Ascending aorta (tissue), 2 donors: ENCODE measurements around the gene SLC29A1. TPM values are rescaled to one million over a fixed set of nuclear protein-coding genes. Genes with fewer than 3 reads are reported as not detected.
A peak's percentile ranks its signal among the peaks of the same experiment; 100 is the strongest.

ENCODE experiments used
- DNase-seq, 2 donors: peaks; one replicate each; pipeline ENCODE4 v3.0.0-alpha.2; 2019; ENCODE audit warnings: low spot score in 2 of 2
- H3K27ac ChIP-seq, 2 donors: fragments of 200-600 bp; sonication (generic); one replicate each; pipeline ENCODE4 v1.5.1; 2016 to 2017; ENCODE audit warnings: mild to moderate bottlenecking in 1 of 2
- H3K27me3 ChIP-seq: fragments of 200-600 bp; sonication (generic); one replicate; pipeline ENCODE4 v1.5.1; 2017
- H3K36me3 ChIP-seq, 2 donors: fragments of 200-600 bp; sonication (generic); one replicate each; pipeline ENCODE4 v1.5.1; 2016
- H3K4me1 ChIP-seq, 2 donors: fragments of 200-600 bp; sonication (generic); one replicate each; pipeline ENCODE4 v1.5.1; 2016 to 2017; ENCODE audit warnings: mild to moderate bottlenecking in 1 of 2
- H3K4me3 ChIP-seq, 2 donors: fragments of 200-600 bp; sonication (generic); one replicate each; pipeline ENCODE4 v1.5.1; 2016 to 2017; ENCODE audit warnings: mild to moderate bottlenecking in 1 of 2
- H3K9me3 ChIP-seq, 2 donors: fragments of 200-600 bp; sonication (generic); one replicate each; pipeline ENCODE4 v1.5.1; 2016
- intact Hi-C: fragments of 100-400 bp; cut with DNase I; formaldehyde crosslinking; loops from one replicate; pipeline ENCODE4 v1.15.1; 2023
- total RNA-seq: library from RNA; depleted of rRNA; stranded (reverse); fragments of >200 nt; gene quantifications from one replicate; pipeline ENCODE4 v1.1.0, GENCODE V29; 2016
- TF ChIP-seq, protein P1 (sequence below), 3 experiments: fragments of 200-600 bp in 2 of 3; fragments of 450-650 bp in 1 of 3; sonication (generic) in 2 of 3; IDR thresholded peaks; one replicate each; pipeline ENCODE4 v1.5.1; 2016 to 2019; ENCODE audit warnings: antibody characterized with exemption in 3 of 3, mild to moderate bottlenecking in 1 of 3, moderate library complexity in 1 of 3

SLC29A1 gene
- total RNA-seq, 1 donor from 2014 or later = 224 TPM

DNA sequence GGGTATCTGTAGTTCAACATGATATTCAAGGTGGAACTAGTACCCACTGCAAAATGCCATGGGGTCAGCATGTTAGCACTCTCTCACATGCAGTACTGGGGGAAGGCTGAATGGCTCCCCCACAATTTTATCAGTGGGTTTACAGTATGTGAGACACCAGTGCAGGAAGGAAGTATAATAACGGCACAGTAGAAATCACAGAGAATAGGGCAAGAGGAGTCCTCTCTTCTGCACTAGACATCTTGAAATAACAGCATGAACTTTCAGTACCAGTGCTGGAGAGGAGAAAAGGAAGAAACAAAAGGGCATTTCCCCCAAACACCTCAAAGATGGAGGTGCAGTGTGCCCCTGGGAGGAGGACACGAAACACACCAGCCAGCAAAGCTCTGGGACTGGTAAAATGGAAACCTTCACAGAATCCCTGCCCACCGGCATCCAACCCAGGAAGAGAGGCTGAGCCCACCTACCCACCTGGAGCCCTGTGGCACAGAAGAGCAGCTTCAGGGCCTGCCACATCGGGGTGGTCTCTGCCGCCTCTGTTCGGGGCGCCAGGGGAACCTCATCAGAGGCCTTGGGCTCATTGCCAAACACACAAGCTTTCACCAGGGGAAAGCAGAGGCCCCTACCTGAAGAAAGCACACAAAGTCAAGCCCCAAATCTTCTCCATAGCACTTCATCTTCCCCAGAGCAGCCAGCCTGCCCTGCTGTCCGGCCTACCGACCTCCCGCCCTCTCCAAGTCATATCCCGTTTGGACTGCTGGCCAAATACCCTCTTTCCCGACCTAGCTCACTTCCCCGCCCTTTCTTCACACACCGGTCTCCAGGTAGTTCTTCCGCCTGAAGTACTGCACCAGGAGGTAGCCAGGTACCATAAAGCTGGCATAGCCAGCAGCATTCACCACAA, 32.7 kb downstream of the SLC29A1 start:
- DNase-seq = no peak
- Histone ChIP-seq H3K27ac (peak overlapping the region; percentile 73 to 87), H3K9me3 (no peaks in the 10 kb centered on the region), H3K27me3 (no peaks in the 10 kb centered on the region), H3K4me3 (peak overlapping the region; percentile 77 to 79), H3K36me3 (peaks cover 40 to 41% of the 10 kb centered on the region in 2 donors), H3K4me1 (peaks cover 0 to 17% of the 10 kb centered on the region in 2 donors)
- intact Hi-C loops = loop anchor here (2.0 kb wide), 2 partner anchors 17 to 33 kb away; partner anchors contain the start of gene SLC29A1
- TF ChIP-seq, protein P1, sequence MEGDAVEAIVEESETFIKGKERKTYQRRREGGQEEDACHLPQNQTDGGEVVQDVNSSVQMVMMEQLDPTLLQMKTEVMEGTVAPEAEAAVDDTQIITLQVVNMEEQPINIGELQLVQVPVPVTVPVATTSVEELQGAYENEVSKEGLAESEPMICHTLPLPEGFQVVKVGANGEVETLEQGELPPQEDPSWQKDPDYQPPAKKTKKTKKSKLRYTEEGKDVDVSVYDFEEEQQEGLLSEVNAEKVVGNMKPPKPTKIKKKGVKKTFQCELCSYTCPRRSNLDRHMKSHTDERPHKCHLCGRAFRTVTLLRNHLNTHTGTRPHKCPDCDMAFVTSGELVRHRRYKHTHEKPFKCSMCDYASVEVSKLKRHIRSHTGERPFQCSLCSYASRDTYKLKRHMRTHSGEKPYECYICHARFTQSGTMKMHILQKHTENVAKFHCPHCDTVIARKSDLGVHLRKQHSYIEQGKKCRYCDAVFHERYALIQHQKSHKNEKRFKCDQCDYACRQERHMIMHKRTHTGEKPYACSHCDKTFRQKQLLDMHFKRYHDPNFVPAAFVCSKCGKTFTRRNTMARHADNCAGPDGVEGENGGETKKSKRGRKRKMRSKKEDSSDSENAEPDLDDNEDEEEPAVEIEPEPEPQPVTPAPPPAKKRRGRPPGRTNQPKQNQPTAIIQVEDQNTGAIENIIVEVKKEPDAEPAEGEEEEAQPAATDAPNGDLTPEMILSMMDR (IDR thresholded peaks at IDR 0.05) = no peak

GRCh38 chr6:44256775-44257024, 33.3 kb downstream of the SLC29A1 start:
- Histone ChIP-seq H3K4me1 (peaks cover 0 to 12% of the 10 kb centered on the region in 2 donors), H3K27ac (peak overlapping the region; percentile 73 to 87), H3K27me3 (no peaks in the 10 kb centered on the region), H3K36me3 (peaks cover 34 to 35% of the 10 kb centered on the region in 2 donors), H3K4me3 (peak overlapping the region; percentile 77 to 79), H3K9me3 (no peaks in the 10 kb centered on the region)
- TF ChIP-seq, protein P1 (IDR thresholded peaks at IDR 0.05) = no peak
- intact Hi-C loops = loop anchor here (1.0 to 2.0 kb wide), 3 partner anchors 18 to 84 kb away; partner anchors contain the start of gene SLC29A1
- DNase-seq = no peak

DNA sequence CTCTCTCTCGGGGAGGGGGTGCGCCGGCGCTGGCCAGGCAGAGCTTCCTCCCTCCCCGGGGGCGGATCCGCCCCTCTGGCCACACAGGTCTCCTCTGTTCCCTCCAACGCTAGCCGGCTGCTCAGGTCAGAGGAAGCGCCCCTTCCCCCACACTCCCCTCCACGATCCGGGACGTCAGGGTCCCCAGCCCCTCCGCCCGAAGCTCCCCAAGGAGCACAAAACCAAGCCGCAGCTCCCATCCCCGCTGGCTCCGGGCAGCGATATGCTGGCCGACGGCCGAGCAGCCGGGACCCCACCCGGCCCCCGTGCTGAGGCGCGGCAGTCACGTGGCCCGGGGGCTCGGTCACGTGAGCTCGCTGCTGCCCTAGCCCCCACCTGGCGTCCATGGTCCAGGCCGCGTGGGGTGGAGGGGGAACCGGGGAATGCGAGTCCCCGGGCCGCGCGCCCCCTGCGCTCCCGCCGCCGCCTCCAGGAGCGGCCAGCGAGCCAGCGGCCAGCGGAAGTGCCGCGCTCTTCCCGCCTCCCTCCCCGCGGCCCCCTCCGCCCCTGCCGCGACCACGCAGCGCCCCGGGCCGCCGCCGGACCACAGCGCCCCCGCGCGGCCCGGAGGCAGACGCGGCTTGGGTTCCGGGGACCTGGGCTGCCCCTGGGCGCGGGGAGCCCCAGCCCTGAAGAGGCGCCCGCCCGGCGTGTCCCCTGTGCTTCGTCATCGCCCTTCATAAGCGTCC, 33.8 kb downstream of the SLC29A1 start, which contains the start of gene SLC35B2:
SLC35B2 (minus strand) TSS at position 504 of the 728 bp plus-strand sequence; CDS start at position 386, 118 bp downstream.
- DNase-seq = peak in 1 of 2 donors; percentile 81
- Histone ChIP-seq H3K36me3 (peaks cover 29 to 30% of the 10 kb centered on the region in 2 donors), H3K27ac (peak within 1 kb of the TSS; percentile 73 to 87), H3K4me3 (peak within 1 kb of the TSS; percentile 77 to 79), H3K27me3 (no peaks in the 10 kb centered on the region), H3K4me1 (peaks cover 0 to 13% of the 10 kb centered on the region in 2 donors), H3K9me3 (no peaks in the 10 kb centered on the region)
- intact Hi-C loops = loop anchor here (1.0 to 2.0 kb wide), 3 partner anchors 18 to 85 kb away; partner anchors contain the start of gene SLC29A1
- TF ChIP-seq, protein P1 (IDR thresholded peaks at IDR 0.05) = peak in 2 of 3 experiments; percentile 51 to 93

DNA sequence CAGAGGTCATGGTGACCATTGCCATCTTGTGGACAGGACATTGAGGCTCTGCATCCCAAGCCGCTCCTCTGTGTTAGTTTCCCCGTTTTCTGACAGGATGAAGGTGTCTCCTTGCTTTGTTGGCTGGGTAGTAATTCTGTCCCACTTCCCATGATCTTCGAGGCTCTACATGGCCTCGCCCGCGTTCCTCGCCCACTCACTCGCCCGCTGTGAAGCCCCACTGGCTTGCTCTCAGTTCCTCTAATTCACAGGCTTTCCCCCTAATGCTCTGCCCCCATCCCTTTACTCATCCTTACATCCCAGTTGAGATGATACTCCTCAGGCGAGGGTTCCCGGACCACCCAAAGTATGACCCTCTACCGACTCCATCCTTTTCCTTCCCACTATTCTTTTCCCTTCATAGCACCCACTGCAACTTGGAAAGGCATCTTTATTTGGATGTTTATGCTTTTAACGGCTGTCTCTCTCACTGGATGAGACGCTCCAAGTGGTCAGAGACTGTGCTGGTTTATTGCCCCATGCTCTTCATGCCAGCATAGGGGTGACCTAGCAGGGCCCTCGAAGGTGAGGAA, 34.4 kb downstream of the SLC29A1 start:
- Histone ChIP-seq H3K9me3 (no peaks in the 10 kb centered on the region), H3K36me3 (peaks cover 23 to 24% of the 10 kb centered on the region in 2 donors), H3K4me3 (peak overlapping the region; percentile 77 to 79), H3K4me1 (peaks cover under 1 to 19% of the 10 kb centered on the region in 2 donors), H3K27ac (peak overlapping the region; percentile 73 to 87), H3K27me3 (no peaks in the 10 kb centered on the region)
- DNase-seq = no peak
- intact Hi-C loops = loop anchor here (1.0 to 2.0 kb wide), 3 partner anchors 19 to 86 kb away; partner anchors contain the start of gene SLC29A1
- TF ChIP-seq, protein P1 (IDR thresholded peaks at IDR 0.05) = no peak

DNA sequence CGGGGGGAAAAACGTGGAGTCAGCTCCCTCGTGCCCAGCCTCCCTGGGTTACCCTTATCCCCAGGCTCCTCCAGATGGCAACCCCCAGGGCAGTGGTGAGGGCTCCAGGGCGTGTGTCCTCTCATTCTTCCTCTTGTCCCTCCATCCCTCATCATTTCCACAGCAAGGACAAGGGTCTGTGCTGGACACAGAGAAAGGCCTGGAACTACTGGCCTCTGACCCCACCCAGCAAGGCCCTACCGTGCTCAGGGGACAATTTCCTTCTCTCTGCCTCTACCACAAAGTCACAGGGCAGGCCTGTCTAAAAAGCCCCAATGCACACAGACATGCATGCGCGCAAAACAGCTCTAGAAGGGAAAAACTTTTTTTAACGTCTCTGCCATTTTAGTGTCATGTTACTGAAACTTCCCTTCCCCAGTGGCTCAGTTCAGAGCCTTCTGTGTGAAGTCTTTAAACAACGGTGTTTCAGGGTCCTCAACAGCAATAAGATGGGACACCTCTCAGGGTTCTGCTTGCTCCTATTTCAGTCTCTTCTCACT, 35.0 kb downstream of the SLC29A1 start:
- intact Hi-C loops = no loop called here
- H3K27me3 ChIP-seq = no peaks in the 10 kb centered on the region
- no peaks in the 10 kb centered on the region for H3K9me3 ChIP-seq
- H3K27ac ChIP-seq = no peak overlapping the region
- peaks cover 17 to 18% of the 10 kb centered on the region in 2 donors for H3K36me3 ChIP-seq
- DNase-seq = no peak
- no peak overlapping the region for H3K4me3 ChIP-seq
- peaks cover 6 to 24% of the 10 kb centered on the region in 2 donors for H3K4me1 ChIP-seq
- TF ChIP-seq, protein P1 (IDR thresholded peaks at IDR 0.05) = no peak
